Jurkat, Clone E6-1 (cell line): ENCODE data around the gene U2AF1.
"Not testable (repeated sequence)": the region's sequence is repeated elsewhere in the genome, so short reads cannot be mapped to it uniquely, and the experiment has no call there.

ENCODE experiments used
- DNase-seq: peaks from one replicate; pipeline ENCODE4 v3.0.0-alpha.2; 2011; ENCODE audit warnings: low read depth, low spot score
- H3K4me3 ChIP-seq: 2 replicates; pipeline ENCODE4 v1.5.1; 2011; ENCODE audit warnings: mild to moderate bottlenecking, low read length, control low read depth, moderate library complexity

U2AF1 gene

DNA sequence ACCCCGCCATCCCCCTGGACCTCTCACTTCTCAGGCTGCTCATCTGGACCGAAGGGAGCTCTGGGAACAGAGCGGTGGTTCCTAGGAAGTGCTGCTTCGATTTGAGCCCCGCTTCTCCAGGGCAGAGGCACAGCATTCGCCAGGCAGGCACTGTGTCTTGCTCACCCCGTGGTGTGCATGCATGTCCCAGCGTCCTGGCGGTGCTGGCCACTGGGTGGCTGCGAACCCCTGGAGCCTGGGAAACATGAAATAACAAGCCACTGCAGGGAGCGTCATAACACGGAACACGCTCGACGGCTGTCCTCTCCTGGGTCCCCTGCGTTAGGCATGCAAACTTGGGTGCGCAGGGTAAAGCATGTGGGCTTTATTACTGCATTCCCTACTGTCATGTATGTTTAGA lies 17.9 kb downstream of the U2AF1 start:
- DNase-seq, H3K4me3 ChIP-seq: not testable (repeated sequence)

DNA sequence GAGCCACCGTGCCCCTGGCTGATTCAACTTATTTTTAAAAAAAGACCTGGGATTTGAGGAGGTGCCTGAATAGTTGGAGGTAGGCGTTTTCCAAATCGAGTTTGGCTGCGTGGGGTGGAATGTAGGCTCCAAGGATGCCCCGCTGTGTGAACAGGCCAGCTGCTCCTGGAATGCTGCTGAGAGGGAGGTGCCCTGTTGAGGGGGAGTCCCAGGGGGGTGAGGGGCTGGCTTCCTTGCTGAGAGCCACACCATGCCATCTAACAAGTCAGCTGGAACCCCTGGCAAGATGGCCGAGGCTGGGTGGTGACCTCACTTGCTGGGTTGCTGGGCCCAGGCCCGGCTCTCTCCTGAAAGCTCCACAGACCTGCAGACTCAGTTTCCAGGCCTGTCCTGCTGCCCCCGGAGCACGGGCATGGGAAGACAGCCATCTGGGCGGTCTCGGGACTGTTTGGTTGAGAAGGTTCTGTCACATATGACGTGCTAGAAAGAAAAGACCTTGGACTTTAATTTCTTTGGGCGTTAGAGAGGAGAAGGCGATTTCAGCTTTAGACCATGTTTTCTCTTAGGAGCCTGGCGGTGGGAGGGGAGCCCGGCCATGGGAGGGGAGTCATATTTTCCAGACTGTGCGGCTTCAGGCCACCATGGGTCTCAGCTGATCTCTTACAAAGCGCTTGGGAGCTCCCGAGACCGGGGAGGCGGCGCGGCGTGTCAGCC lies 24.6 kb downstream of the U2AF1 start:
- DNase-seq, H3K4me3 ChIP-seq: not testable (repeated sequence)

DNA sequence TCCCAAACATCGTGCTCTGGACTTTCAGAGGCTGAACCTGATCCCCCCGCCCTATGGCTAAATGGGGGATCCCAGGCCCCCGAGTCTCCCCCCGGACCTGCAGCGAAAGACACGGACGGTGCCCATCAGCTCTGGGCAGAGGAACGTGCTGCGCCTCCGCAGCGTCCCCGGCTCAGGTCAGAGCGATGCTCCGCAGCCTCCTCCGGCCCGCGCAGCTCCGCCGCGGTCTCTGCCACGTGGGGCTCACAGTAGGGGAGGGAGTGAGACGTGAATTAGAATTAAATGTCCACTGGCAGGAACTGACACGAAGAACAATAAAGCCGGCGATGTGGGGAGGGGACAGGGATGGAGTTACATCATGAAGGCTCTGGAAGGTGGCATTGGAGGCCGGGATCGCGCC lies 30.7 kb downstream of the U2AF1 start:
- H3K4me3 ChIP-seq, DNase-seq: not testable (repeated sequence)

DNA sequence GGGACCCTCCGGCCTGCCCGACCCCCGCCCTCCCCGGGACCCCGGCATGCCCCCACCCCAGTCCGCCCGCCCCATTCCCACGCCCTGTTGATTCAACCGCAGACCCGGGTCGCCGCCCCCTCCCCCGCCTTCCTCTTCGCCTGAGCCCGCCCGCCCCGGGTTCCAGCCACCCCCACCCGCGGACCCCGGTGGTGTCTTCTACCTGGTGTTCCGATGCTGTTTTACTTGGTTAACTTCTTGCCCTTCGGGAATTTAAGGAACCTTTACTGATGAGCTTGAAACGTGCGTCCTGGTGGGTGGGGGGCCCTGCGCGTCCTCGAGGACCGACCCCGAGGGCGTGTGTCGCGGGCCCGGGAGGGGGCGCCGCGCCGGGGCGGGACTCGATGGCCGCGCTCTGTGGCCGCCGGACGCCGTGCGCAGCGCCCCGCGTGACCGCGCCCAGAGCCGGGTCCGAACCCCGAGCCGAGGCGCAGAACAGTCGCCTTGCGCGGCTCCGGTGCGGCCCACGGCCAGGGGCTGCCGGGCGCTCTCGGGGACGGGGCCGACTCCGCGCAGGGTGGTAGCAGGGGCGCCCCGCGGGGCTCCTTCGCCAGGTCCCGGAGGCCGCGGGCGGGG lies 31.2 kb downstream of the U2AF1 start:
- not testable (repeated sequence) for DNase-seq, H3K4me3 ChIP-seq

DNA sequence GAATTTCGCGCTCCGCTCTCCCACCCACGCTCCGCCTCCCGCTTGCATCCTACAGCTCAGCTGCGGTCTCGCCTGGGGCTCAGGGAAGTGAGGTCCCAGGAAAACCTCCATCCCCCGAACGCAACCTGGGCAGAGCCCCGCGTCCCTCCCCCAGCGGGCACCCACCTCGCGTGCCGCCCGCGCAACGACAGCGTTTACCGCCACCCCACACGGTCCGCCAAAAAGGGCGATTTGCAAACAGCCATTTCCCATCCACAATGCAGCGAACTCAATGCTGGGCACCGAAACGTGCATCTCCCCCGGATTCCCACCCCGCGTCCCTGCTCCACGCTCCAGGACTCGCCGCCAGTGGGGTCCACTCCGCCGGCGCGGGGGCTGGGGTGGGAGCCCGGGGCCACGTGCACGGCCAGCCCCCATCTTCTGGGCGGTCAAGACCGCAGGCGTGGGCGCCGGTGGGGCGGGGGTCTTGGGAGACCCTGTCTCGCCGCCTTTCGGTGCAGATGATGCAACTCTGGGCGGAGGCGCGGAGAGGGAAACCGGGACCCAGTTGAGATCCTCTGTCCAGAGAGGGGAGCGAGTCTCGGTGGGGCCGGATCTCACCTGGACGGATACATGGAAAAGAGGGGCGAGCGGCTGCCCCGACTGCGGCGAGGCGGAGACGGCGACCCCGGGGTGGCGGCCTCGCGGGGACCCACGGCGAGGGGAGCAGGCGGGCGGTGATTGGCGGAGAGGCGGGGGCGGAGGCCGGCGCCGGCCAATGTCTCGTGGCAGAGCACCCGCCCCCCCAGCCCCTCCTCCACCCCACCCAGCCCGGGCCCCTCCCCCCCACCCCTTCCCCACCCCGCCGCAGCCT lies 32.0 kb downstream of the U2AF1 start, which contains the start of gene CBS:
Gene CBS, minus strand, starts transcription at position 666 of the 853 bp plus-strand sequence. CDS start 3,642 bp downstream, outside the sequence.
- DNase-seq, H3K4me3 ChIP-seq: not testable (repeated sequence)

DNA sequence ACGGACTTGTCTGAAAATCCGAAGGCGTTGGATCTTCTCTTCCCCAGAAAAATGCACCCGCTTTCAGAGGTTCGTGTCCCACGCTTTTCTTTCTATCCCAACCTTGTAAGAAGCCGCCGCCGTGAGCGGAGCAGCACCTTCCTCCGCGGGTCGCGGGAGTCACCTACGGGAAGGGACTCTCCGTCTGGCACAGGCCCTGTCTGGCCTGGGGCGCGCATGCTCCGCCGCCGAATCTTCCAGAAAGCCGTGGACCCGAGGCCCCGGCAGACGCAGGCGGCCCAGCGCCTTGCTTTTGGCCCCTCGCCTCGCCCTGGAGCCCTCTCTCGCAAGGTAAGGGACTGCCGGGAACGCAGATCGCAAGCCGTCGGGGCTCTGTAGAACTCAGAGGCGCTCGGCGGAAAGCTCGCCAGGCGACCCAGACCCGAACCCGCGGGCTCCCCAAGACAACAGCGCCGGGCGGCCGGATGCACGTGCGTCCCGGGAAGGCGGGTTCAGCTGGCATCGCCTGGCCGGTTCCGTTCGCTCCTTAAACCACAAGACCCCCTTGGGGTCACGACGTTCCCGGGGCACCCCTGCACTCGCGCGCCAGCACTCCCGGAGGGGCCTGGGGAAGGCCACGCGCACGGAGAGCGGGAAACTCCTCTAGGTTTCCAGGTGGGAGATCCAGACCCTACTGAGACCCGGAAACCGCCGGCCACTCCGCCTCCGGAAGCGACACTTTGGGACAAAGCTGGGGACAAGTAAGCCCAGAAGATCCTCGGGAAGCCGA lies 32.8 kb downstream of the U2AF1 start:
- not testable (repeated sequence) for DNase-seq

DNA sequence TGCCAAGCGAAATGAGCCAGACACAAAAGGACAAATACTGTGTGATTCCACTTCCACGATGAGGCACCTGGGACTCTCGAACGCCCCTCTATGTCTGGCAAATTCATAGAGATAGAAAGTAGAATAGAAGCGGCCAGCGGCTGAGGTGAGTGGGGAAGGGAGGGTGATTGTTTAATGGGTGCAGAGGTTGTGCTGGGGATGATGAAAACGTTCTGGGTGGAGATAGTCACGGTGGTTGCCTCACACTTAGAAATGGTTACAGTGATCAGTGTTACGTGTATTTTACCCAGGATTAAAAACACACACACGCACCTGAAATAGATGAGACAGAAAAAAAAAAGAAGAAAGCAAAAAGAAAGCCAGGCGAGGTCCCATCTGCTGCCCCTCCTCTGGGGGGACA lies 34.6 kb downstream of the U2AF1 start:
- DNase-seq: not testable (repeated sequence)

More for the DNA sequence above, 32.8 kb downstream of the U2AF1 start:
- not testable (repeated sequence) for H3K4me3 ChIP-seq

DNA sequence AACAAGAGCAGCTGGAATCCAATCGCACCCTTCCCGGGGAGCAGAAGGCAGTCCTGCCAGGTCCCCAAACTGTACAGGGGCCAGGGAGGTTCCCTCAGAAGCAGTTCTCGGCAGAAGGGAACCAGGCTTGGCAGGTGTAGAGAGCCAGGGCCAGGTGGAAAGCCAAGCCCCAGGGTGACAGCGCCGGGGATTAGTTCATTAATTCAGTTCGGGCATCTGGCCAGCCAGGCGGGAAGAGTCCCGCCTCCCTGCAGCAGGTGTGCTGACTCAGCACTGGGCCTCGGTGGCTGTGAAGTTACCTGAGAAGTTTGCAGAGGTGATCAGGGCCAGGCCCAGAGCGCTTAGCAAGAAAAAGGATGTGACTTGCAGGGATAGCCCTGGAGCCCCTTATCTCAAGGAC lies 37.7 kb downstream of the U2AF1 start:
- not testable (repeated sequence) for DNase-seq, H3K4me3 ChIP-seq

More for the DNA sequence above, 34.6 kb downstream of the U2AF1 start:
- not testable (repeated sequence) for H3K4me3 ChIP-seq

DNA sequence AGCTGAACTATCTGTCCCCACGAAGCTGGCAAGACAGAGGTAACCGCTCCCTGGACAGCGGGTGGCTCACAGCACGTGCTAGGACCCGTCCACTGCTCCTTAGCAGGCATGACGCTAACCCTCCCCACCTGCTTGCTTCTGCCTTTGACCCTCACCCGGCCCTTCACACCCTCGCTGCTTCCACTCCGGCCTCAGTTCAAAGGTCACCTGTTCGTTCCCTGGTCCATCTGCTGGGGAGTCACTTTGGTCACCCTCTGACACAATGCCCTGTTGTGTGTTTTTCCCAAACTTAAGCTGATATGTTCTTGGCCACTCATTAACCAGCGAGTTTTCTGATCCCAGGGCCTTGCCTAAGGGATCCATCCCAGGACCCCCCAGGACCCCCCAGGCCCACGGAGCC lies 39.3 kb downstream of the U2AF1 start:
- not testable (repeated sequence) for DNase-seq, H3K4me3 ChIP-seq

DNA sequence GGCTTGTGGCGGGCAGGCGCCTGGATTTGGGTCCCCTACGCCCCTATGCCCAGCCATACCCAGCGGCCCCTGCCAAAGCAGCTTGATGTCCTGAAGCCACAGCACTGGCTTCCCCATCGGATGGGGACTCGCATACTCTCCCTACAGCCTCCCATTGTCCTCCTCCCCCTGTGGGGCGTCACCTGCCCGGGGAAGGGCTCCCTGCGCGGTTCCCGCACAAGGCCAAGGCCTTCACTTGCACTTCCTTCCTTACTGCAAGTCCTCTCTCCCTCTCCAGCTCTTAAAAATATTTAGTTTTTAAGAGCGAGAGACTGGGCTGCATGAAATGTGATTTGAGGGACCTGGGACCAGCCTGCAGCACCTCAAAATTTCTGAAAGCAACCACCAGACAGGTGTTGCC lies 40.7 kb downstream of the U2AF1 start:
- not testable (repeated sequence) for H3K4me3 ChIP-seq, DNase-seq

DNA sequence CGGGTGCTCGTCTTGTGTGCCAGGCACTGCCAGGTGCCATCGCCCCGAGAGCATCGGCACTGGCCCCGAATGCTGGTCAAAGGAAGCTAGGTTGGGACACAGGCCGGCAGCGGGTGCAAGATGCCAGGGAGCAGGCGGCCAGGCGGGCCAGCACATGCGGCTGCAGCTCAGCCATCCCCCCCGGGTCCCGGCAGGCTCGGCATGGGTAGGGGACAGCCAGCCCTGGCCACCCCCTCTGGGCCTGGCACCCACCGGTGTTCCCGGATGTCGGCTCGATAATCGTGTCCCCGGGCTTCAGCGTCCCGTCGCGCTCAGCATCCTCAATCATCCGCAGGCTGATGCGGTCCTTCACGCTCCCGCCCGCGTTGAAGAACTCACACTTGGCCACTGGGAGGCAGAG lies 41.4 kb downstream of the U2AF1 start:
- DNase-seq: not testable (repeated sequence)

DNA sequence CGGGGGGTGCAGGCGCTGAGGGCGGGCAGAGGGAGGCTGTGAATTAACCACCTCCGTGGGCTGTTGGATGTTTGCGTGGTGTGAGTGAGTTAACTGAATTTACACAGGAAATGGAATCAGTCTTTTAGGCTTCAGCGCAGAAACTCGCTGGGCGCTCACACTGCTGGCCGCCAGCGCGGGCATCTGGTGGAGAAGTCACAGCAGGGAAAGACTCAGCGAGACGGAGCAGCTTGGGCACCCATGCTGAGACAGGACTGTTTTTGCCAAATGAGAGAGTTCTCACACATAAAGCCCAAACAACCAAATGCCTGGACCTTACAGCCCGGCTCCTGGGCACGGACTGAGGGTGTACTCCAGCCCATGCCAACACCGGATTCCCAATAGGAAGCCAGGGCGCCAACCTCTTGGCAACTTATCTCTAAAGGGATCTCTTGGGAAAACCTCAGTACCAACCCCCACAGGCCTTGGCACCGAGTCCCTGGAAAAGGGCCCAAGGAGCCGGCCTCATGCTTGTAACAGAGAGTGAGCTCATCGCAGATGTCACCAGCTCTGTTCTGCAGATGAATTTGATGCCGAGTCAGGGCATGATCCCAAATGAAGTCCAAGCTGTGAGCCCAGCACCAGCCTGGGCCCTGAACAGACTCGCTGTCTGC lies 43.0 kb downstream of the U2AF1 start:
- H3K4me3 ChIP-seq, DNase-seq: not testable (repeated sequence)

More for the DNA sequence above, 41.4 kb downstream of the U2AF1 start:
- H3K4me3 ChIP-seq: not testable (repeated sequence)

DNA sequence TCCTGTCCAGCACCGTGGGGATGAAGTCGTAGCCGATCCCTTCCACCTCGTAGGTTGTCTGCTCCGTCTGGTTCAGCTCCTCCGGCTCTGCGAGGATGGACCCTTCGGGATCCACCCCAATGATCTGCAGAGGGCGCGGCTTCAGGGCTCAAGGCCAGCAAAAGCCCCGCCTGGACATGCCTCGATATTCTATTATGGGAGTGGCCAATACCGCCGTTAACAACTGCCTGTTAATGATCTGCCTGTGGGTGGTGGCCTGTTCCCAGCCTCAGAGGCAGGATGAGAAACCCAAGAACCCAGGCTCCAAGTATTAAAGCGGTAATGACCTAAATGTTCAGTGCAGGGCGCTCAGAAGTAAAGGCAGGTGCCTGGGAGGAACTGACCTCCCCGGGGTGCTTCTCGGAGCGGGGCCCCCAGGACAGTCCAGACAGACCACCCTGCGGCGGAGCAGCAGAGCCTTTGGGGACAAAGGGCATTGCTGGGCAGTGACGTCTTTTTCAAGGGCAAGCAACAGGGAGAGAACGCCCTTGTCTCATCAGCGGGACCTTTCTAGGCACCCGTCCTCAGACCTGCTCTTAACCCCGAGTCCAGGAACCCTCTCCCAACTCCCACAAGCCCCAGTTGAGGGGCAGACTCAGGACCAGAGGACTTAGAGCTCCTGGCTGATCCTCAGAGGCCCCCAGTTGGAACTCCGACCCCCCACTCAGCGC lies 44.3 kb downstream of the U2AF1 start:
- not testable (repeated sequence) for DNase-seq, H3K4me3 ChIP-seq

DNA sequence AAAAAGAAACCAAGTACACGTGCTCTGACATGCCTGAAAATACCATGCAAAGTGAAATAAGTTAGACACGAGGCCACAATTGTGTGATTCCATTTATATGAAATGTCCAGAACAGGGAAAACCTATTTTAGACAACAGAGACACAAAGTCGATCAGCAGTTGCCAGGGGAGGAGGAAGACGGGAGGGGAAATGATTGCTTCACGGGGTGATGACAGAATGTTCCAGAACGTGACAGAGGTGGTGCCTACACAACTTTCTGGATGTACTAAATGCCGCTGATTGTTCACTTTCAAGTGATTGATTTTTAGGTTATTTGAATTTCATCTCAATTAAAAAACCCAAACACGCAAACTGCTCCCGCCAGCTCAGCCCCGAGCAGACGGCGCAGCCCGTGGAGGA lies 54.3 kb downstream of the U2AF1 start:
- not testable (repeated sequence) for H3K4me3 ChIP-seq

DNA sequence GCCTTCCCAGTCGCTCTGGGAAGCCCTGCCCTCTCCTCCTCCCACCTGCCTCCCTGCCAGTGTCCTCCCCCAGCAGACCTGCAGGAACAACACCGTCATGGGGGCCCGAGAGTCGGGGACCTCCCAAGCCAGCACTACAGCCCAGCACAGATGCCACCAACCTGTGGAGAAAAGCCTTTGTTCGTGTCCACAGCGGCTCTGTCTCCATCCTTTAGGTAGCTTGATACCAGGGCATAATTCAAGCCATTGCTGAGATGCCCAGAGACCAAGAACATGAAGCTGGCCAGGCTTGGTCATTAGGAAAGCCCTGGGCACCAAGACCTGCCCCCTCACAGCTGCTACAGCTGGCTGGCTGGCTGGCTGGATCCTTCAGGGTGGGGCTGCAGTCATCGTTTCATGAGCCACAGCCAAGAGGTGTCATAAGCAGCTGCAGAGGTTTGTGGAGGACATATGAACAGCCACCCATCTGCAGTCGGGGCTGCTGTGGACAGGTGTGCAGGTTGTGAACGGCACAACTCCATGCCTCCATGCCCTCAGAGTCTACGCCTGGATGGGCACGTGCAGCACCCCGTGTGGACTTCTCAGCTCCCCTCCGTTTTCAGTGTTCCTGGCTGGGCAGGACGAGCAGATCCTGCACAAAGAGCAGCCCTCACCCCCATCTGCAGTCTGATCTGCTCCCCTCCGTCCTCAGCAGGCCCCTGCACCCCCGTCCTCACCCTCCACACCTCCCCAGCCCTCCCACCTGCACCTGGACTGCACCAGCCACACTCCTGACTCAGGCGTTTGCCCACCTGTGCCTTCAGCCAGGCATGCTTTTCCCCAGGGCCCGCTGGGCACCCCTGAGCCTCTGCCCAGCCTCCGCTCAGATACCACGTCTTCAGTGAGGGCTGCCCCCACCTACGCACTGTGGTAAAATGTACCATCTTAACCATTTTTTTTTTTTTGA lies 61.2 kb downstream of the U2AF1 start:
- DNase-seq, H3K4me3 ChIP-seq: not testable (repeated sequence)

More for the DNA sequence above, 54.3 kb downstream of the U2AF1 start:
- not testable (repeated sequence) for DNase-seq

DNA sequence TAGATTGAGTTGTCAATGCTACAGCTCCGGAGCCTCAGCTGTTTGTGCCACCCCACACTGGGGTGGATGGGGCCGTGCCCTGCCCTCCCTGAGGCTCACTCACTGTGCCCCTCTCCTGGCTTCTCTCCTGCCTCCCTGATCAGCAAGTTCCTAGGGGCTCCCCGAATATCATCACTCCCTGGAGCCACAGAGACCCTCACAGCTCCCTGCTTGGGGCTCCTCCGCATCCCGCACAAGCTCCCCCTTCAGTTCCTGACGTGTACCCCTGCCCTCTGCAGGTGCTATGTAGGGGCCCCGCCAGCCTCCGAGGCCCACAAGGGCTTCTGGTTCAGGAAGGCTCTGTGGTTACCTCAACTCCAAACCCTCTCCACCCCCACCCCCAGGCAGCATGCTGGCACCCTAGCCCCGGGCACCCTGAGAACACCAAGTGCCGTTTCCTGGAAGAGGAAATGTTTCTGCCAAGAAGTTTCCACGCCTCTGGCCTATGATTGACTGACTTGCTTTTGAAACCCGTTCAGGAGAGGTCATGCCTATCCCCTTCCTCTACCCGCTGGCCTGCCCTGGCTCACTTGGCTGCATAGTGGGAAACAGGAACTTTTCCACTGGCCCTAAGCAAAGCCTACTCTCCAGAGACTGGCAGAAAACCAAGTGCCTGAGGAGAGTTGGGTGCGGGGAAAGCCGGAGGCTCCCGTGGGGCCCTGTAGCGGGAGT lies 62.0 kb downstream of the U2AF1 start:
- peak; percentile 28 for DNase-seq
- H3K4me3 ChIP-seq: not testable (repeated sequence)
